Muscle of leg (tissue), 11 donors: Measurements from ENCODE around the gene ZNHIT3. TPM values are rescaled to one million over a fixed set of nuclear protein-coding genes. Genes with fewer than 3 reads are reported as not detected.

Experiments
- DNase-seq: peaks from one replicate; pipeline ENCODE4 v3.0.0; 2013
- H3K27ac ChIP-seq: one replicate; pipeline ENCODE4 v1.5.1; 2013; ENCODE audit warnings: mild to moderate bottlenecking, low read length, control low read depth
- H3K27me3 ChIP-seq: one replicate; pipeline ENCODE4 v1.6.1; 2013; ENCODE audit warnings: low read length; ENCODE audit not compliant: control insufficient read depth, insufficient read depth
- H3K36me3 ChIP-seq: one replicate; pipeline ENCODE4 v1.6.1; 2013; ENCODE audit warnings: low read length; ENCODE audit not compliant: control insufficient read depth, insufficient read depth
- H3K4me1 ChIP-seq: one replicate; pipeline ENCODE4 v1.6.1; 2013; ENCODE audit warnings: low read length; ENCODE audit not compliant: control insufficient read depth, insufficient read depth
- H3K4me3 ChIP-seq: one replicate; pipeline ENCODE4 v1.5.1; 2013; ENCODE audit warnings: low read length, control low read depth
- H3K9me3 ChIP-seq: replicated peaks from 2 replicates; pipeline ENCODE4 v1.6.1; 2013; ENCODE audit warnings: low read depth, low read length; ENCODE audit not compliant: control insufficient read depth
- WGBS: methylation state at CpG from one replicate; pipeline ENCODE4 v1.1.5; 2013; ENCODE audit warnings: missing lambda C conversion rate; ENCODE audit not compliant: insufficient coverage; 5-methylcytosine and 5-hydroxymethylcytosine counted together
- polyA plus RNA-seq, 8 donors: library from polyadenylated mRNA; unstranded; fragments of 120-200 nt; gene quantifications; one replicate each; pipeline versions ENCODE4 v1.2.1 to v1.2.3, GENCODE V29; 2013; ENCODE audit warnings: inconsistent platforms in 1 of 8, low replicate concordance in 1 of 8; ENCODE audit not compliant: insufficient read length in 8 of 8, insufficient read depth in 1 of 8
- total RNA-seq: library from RNA; stranded (reverse); fragments of 120-200 nt; gene quantifications from one replicate; pipeline ENCODE4 v1.2.4, GENCODE V29; 2013

Gene ZNHIT3
- total and polyA plus RNA-seq, 9 donors = 49.4 to 66.5 (median 56.7) TPM

GRCh38 chr17:36525888-36526287, 39.4 kb downstream of the ZNHIT3 start:
- Histone ChIP-seq H3K9me3 (no peaks in the 10 kb centered on the region), H3K27ac (no peak overlapping the region), H3K4me1 (peaks cover 20% of the 10 kb centered on the region), H3K4me3 (no peak overlapping the region), H3K36me3 (peaks cover 43% of the 10 kb centered on the region), H3K27me3 (no peaks in the 10 kb centered on the region)
- 100% methylated on average over 6 of the region's 6 CpGs for WGBS
- no peak for DNase-seq

GRCh38 chr17:36527621-36528250, 41.3 kb downstream of the ZNHIT3 start:
- Histone ChIP-seq H3K9me3 (no peaks in the 10 kb centered on the region), H3K36me3 (peaks cover 56% of the 10 kb centered on the region), H3K27ac (peak overlapping the region; percentile 62), H3K4me1 (peaks cover 20% of the 10 kb centered on the region), H3K27me3 (no peaks in the 10 kb centered on the region), H3K4me3 (no peak overlapping the region)
- no peak for DNase-seq
- 60% methylated on average over 1 of the region's 7 CpGs for WGBS

GRCh38 chr17:36529121-36529520, 42.6 kb downstream of the ZNHIT3 start:
- DNase-seq = no peak
- peak overlapping the region; percentile 71 for H3K27ac ChIP-seq
- peaks cover 52% of the 10 kb centered on the region for H3K36me3 ChIP-seq
- no peak overlapping the region for H3K4me3 ChIP-seq
- H3K27me3 ChIP-seq = no peaks in the 10 kb centered on the region
- H3K4me1 ChIP-seq = peaks cover 25% of the 10 kb centered on the region
- no peaks in the 10 kb centered on the region for H3K9me3 ChIP-seq

GRCh38 chr17:36532435-36532975, 46.0 kb downstream of the ZNHIT3 start:
- no peak for DNase-seq

GRCh38 chr17:36533935-36534839, 47.7 kb downstream of the ZNHIT3 start:
- H3K27ac ChIP-seq = peak overlapping the region; percentile 97
- 5% methylated on average over 39 of the region's 48 CpGs for WGBS
- no peaks in the 10 kb centered on the region for H3K27me3 ChIP-seq
- H3K36me3 ChIP-seq = peaks cover 30% of the 10 kb centered on the region
- peaks cover 16% of the 10 kb centered on the region for H3K4me1 ChIP-seq
- DNase-seq = peak; percentile 75
- H3K4me3 ChIP-seq = peak overlapping the region; percentile 83
- no peaks in the 10 kb centered on the region for H3K9me3 ChIP-seq

More at GRCh38 chr17:36532435-36532975, 46.0 kb downstream of the ZNHIT3 start:
- Histone ChIP-seq H3K36me3 (peaks cover 37% of the 10 kb centered on the region), H3K4me3 (no peak overlapping the region), H3K27ac (no peak overlapping the region), H3K9me3 (no peaks in the 10 kb centered on the region), H3K27me3 (no peaks in the 10 kb centered on the region), H3K4me1 (peaks cover 30% of the 10 kb centered on the region)
- WGBS = 100% methylated on average over 1 of the region's 2 CpGs

GRCh38 chr17:36534840-36535668, 48.6 kb downstream of the ZNHIT3 start, which contains the start of the genes MYO19 and PIGW:
TSS of gene MYO19 (minus strand) at chr17:36534868. CDS start at chr17:36532538, 2,330 bp downstream.
TSS of gene PIGW (plus strand) at chr17:36534987. CDS start at chr17:36537102, 2,115 bp downstream.
- no peaks in the 10 kb centered on the region for H3K9me3 ChIP-seq
- H3K27me3 ChIP-seq = no peaks in the 10 kb centered on the region
- H3K27ac ChIP-seq = peak within 1 kb of the TSS; percentile 97
- peak within 1 kb of the TSS; percentile 83 for H3K4me3 ChIP-seq
- peaks cover 23% of the 10 kb centered on the region for H3K36me3 ChIP-seq
- WGBS = under 1% methylated on average over 76 of the region's 83 CpGs
- peaks cover 12% of the 10 kb centered on the region for H3K4me1 ChIP-seq
- DNase-seq = peak; percentile 94

GRCh38 chr17:36535669-36536081, 49.2 kb downstream of the ZNHIT3 start:
- no peaks in the 10 kb centered on the region for H3K9me3 ChIP-seq
- H3K4me1 ChIP-seq = peaks cover 12% of the 10 kb centered on the region
- no peak for DNase-seq
- 2% methylated on average over 7 of the region's 15 CpGs for WGBS
- H3K27me3 ChIP-seq = no peaks in the 10 kb centered on the region
- peaks cover 23% of the 10 kb centered on the region for H3K36me3 ChIP-seq
- peak overlapping the region; percentile 83 for H3K4me3 ChIP-seq
- H3K27ac ChIP-seq = peak overlapping the region; percentile 97

GRCh38 chr17:36540696-36541095, 54.2 kb downstream of the ZNHIT3 start:
- 87% methylated on average over 3 of the region's 3 CpGs for WGBS
- no peak for DNase-seq
- Histone ChIP-seq H3K36me3 (peaks cover 6% of the 10 kb centered on the region), H3K27me3 (no peaks in the 10 kb centered on the region), H3K9me3 (no peaks in the 10 kb centered on the region), H3K27ac (no peak overlapping the region), H3K4me3 (no peak overlapping the region), H3K4me1 (peaks cover 10% of the 10 kb centered on the region)

GRCh38 chr17:36542755-36543154, 56.3 kb downstream of the ZNHIT3 start:
- DNase-seq = no peak
- no peaks in the 10 kb centered on the region for H3K27me3 ChIP-seq
- 96% methylated on average over 5 of the region's 15 CpGs for WGBS
- no peaks in the 10 kb centered on the region for H3K9me3 ChIP-seq
- no peak overlapping the region for H3K4me3 ChIP-seq
- H3K27ac ChIP-seq = no peak overlapping the region
- H3K4me1 ChIP-seq = peaks cover 9% of the 10 kb centered on the region
- H3K36me3 ChIP-seq = no peaks in the 10 kb centered on the region
